Aorta (tissue), 5 donors: ENCODE data around the gene TUBGCP6. TPM values are rescaled to one million over a fixed set of nuclear protein-coding genes. Genes with fewer than 3 reads are reported as not detected.
A peak's percentile ranks its signal among the peaks of the same experiment; 100 is the strongest.

ENCODE experiments used
- ATAC-seq: fragments of 200-7000 bp; cut with Tn5 transposase; one replicate; pipeline ENCODE4 v1.9.1; 2022; ENCODE audit warnings: moderate library complexity; ENCODE audit not compliant: low FRiP score
- DNase-seq, 2 donors: peaks; one replicate each; pipeline ENCODE4 v3.0.0-alpha.2; 2020
- H3K27ac ChIP-seq, 2 donors: one replicate each; pipeline ENCODE4 v1.5.1; 2013; ENCODE audit warnings: low read length in 2 of 2, mild to moderate bottlenecking in 2 of 2, moderate library complexity in 2 of 2, control low read depth in 1 of 2, inconsistent platforms in 1 of 2, low read depth in 1 of 2
- H3K27me3 ChIP-seq, 2 donors: one replicate each; pipeline ENCODE4 v1.6.1; 2013; ENCODE audit warnings: control low read depth in 1 of 2, low read length in 1 of 2, mild to moderate bottlenecking in 1 of 2, moderate library complexity in 1 of 2; ENCODE audit not compliant: insufficient read depth in 2 of 2, control insufficient read depth in 1 of 2
- H3K36me3 ChIP-seq, 2 donors: one replicate each; pipeline ENCODE4 v1.6.1; 2013; ENCODE audit warnings: control low read depth in 1 of 2, low read length in 1 of 2, mild to moderate bottlenecking in 1 of 2; ENCODE audit not compliant: insufficient read depth in 2 of 2, control insufficient read depth in 1 of 2
- H3K4me1 ChIP-seq, 2 donors: one replicate each; pipeline ENCODE4 v1.6.1; 2013; ENCODE audit warnings: low read length in 2 of 2, control low read depth in 1 of 2, mild to moderate bottlenecking in 1 of 2, moderate library complexity in 1 of 2; ENCODE audit not compliant: insufficient read depth in 2 of 2, control insufficient read depth in 1 of 2
- H3K4me3 ChIP-seq, 2 donors: one replicate each; pipeline ENCODE4 v1.5.1; 2013; ENCODE audit warnings: low read length in 2 of 2, control low read depth in 1 of 2, mild to moderate bottlenecking in 1 of 2
- H3K9me3 ChIP-seq: one replicate; pipeline ENCODE4 v1.6.1; 2013; ENCODE audit warnings: mild to moderate bottlenecking, low read length; ENCODE audit not compliant: control insufficient read depth
- WGBS, 2 donors: extraction: QIAGEN DNeasy Blood & Tissue Kit; methylation state at CpG; one replicate each; pipeline ENCODE4 v1.1.7; 2013; 5-methylcytosine and 5-hydroxymethylcytosine counted together
- intact Hi-C, 2 donors: fragments of 100-400 bp; cut with DNase I; formaldehyde crosslinking; loops; one replicate each; pipeline versions ENCODE4 v1.14.2 to v1.15.0; 2022
- polyA plus RNA-seq, 2 donors: library from polyadenylated mRNA; stranded (reverse); fragments of 200-250 nt; gene quantifications; one replicate each; pipeline ENCODE4 v1.2.3, GENCODE V29; 2013
- total RNA-seq, 2 donors: library from RNA; stranded (reverse); fragmentation: NEBNext Ultra II Directional; extraction: Animal tissue kit (Norgen Biotek cat#: 25700); gene quantifications; one replicate each; pipeline ENCODE4 v1.2.1, GENCODE V29; 2021
- donor health status: healthy with polysubstance abuse.
- donor health status: Bipolar disorder and iron deficiency.
- donor health status: DM: no; HTN: no; CAD: no.
- donor health status: DM: no; HTN: no; CAD: no.
- donor health status: DM: yes; HTN: yes; CAD: no.

The TUBGCP6 gene
- total and polyA plus RNA-seq, 4 donors = 7.0 to 134 (median 39.3) TPM

DNA sequence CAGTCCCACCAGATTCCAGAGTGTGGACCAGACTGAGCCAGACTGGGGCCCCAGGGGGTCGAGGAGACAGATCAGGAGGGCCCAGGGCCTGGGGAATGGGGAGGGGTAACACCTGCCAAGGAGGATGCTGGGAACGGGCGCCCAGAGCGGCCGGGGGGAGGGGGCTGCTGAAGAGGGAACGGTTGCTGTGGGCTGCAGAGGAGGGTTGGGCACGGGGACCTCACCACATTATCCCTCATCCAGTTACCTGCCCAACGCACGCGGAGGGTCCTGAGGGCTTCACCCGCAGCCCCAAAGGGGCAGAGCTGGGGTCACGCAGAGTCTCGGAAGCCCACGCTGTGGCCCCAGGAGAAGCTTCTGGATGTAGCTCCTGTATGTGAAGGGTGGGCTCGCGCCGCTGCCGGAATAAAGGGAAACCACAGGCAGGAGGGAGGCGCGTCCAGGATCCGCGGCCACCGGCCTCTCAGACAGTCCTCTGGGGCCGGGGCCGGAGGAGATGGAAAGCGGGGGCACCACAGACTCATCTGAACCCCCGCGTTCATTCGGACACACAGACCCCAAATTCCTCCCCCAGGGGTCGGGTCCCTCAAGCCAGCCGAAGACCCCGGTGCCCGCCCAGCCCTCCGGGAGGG is 44.9 kb downstream of the TUBGCP6 start:
- no peak overlapping the region for H3K27ac ChIP-seq
- peak overlapping the region; percentile 68 to 72 for H3K4me3 ChIP-seq
- H3K9me3 ChIP-seq = no peaks in the 10 kb centered on the region
- peaks cover 0 to 2% of the 10 kb centered on the region in 2 donors for H3K36me3 ChIP-seq
- intact Hi-C loops = loop anchor here in 1 of 2 donors (10.0 kb wide), 2 partner anchors 235 to 275 kb away; partner anchors contain the start of gene PIM3
- H3K4me1 ChIP-seq = no peaks in the 10 kb centered on the region
- no peaks in the 10 kb centered on the region for H3K27me3 ChIP-seq
- ATAC-seq (peak; percentile 20), DNase-seq (no peak)
- WGBS, 2 donors = 5 to 8% methylated on average over 33 to 34 of the region's 34 CpGs

DNA sequence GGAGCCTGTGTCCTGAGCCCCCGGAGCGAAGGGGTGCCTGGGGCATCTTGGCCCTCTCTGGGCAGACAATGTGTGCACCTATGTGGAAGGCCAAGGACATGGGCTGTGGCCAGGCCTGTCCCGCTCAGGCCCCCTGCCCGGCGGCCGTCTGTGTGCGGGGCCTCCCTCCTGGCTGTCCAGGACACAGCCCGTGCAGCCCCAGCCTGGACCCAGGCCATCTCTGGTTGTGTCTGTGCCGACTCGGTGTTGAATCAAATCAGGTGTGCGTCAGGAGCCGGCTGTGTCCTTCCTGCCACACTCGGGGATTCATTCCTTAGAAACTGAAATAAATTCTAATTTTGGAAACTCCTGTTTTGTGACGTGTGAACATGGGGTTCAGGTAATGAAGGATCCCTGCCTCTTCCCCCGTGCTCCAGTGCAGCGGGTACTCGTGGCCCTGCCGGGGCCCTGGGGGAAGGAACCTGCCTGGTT is 45.5 kb downstream of the TUBGCP6 start:
- peaks cover 0 to 2% of the 10 kb centered on the region in 2 donors for H3K36me3 ChIP-seq
- H3K27me3 ChIP-seq = no peaks in the 10 kb centered on the region
- intact Hi-C loops = no loop called here
- no peak for DNase-seq
- WGBS, 2 donors = 80 to 81% methylated on average over 18 of the region's 18 CpGs
- no peaks in the 10 kb centered on the region for H3K4me1 ChIP-seq
- no peaks in the 10 kb centered on the region for H3K9me3 ChIP-seq
- H3K27ac ChIP-seq = no peak overlapping the region
- ATAC-seq = no peak
- H3K4me3 ChIP-seq = no peak overlapping the region

DNA sequence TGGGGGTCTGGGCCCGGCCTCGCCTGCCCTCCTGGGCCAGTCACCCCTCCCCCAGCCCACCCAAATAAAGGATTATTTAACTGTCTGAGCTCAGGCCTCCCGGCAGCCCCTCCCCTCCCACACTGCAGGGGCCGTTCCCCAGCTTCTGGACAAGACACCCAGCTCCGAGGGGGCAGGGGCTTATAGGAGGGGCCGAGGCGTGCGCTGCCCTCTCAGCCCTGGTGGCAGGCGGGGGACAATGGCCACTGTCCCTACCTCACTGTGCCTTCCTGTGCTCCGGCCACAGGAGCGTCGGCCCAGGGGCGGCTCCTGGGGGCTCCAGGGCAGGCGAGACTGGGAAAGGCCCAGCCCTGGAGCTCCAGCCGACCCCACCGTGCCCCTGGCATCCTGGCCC is 46.2 kb downstream of the TUBGCP6 start:
- Histone ChIP-seq H3K27ac (no peak overlapping the region), H3K27me3 (no peaks in the 10 kb centered on the region), H3K4me1 (no peaks in the 10 kb centered on the region), H3K9me3 (no peaks in the 10 kb centered on the region), H3K36me3 (peaks cover 0 to 2% of the 10 kb centered on the region in 2 donors), H3K4me3 (no peak overlapping the region)
- WGBS, 2 donors = 89 to 90% methylated on average over 16 of the region's 16 CpGs
- DNase-seq = no peak
- intact Hi-C loops = no loop called here
- ATAC-seq = no peak

DNA sequence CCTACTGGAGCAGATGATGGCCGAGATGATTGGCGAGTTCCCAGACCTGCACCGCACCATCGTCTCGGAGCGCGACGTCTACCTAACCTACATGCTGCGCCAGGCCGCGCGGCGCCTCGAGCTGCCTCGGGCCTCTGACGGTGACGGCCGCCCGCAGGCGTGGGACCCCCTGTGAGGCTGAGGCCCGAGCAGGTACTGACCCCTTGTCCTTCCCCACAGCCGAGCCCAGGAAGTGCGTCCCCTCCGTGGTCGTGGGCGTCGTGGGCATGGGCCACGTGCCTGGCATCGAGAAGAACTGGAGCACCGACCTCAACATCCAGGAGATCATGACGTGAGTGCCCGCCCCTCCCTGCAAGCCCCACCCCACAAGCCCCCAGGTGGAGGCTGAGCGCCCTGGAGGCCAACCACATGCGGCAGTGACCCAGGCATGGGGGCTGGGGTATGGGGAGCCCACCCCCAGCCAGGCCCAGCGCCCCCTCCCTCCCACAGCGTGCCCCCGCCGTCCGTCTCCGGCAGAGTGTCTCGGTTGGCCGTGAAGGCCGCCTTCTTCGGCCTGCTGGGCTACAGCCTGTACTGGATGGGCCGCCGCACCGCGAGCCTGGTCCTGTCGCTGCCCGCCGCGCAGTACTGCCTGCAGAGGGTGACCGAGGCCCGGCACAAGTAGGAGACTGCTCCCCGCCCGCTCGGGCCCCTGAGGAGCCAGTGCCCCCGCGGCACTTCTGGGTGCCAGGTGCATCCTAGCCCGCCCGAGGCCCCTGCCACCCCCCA is 46.8 kb downstream of the TUBGCP6 start:
- no peaks in the 10 kb centered on the region for H3K4me1 ChIP-seq
- H3K27ac ChIP-seq = no peak overlapping the region
- peaks cover 0 to 2% of the 10 kb centered on the region in 2 donors for H3K36me3 ChIP-seq
- H3K9me3 ChIP-seq = no peaks in the 10 kb centered on the region
- intact Hi-C loops = no loop called here
- WGBS, 2 donors = 94 to 95% methylated on average over 58 to 61 of the region's 61 CpGs
- H3K4me3 ChIP-seq = no peak overlapping the region
- no peak for DNase-seq
- no peaks in the 10 kb centered on the region for H3K27me3 ChIP-seq
- ATAC-seq = no peak

DNA sequence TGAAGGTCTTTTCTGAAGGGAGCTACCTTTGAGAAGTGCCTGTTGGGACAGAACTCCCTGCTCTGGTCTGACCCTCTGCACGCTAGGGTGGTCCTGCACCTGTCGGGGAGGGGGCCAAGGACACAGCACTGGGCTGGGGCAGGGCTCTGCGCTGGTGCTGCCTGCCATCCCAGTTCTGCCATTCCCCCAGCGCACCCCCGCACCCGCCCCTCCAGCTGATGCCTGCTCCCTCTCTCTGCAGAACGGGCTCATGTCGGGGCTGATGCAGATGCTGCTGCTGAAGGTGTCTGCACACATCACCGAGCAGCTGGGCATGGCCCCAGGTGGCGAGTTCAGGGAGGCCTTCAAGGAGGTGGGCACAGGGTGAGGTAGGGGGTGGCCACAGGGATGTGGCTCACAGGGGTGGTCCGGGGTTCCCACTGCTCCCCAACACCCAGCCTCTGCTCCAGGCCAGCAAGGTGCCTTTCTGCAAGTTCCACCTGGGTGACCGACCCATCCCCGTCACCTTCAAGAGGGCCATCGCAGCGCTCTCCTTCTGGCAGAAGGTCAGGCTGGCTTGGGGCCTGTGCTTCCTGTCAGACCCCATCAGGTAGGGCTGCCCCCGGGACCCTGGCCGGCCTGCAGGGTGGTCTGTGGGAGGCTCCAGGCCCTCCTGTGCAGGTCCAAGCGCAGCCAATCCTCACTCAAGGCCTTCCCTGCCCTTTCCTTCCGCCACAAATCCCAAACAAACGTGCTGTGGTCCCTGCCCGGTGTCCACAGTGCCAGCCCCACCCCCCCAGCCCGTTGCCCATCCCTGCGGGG is 47.6 kb downstream of the TUBGCP6 start:
- DNase-seq (no peak), ATAC-seq (no peak)
- no peaks in the 10 kb centered on the region for H3K9me3 ChIP-seq
- intact Hi-C loops = no loop called here
- no peaks in the 10 kb centered on the region for H3K4me1 ChIP-seq
- no peaks in the 10 kb centered on the region for H3K27me3 ChIP-seq
- WGBS, 2 donors = 85 to 89% methylated on average over 23 of the region's 23 CpGs
- H3K36me3 ChIP-seq = peaks cover 0 to 2% of the 10 kb centered on the region in 2 donors
- H3K4me3 ChIP-seq = no peak overlapping the region
- H3K27ac ChIP-seq = no peak overlapping the region

DNA sequence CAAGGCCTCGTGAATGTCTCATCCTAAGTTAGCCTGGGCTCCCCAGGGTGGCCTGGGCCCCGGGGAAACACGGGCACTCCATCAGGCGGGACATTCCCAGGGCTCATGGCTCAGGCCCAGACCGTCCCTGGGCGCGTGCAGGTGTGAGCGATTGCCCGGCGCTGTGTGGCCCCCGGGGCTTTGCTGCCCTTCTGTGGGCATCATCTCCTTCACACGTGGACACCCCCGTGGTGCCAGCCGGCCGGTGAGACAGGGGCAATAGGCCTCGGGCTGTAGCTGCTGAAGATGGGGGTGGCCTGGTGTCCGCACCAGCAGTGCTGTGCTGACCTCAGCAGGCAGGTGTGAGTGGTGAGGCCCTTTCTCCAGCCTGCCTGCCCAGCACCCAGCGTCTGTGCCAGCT is 48.6 kb downstream of the TUBGCP6 start:
- Histone ChIP-seq H3K27me3 (no peaks in the 10 kb centered on the region), H3K4me1 (no peaks in the 10 kb centered on the region), H3K4me3 (no peak overlapping the region), H3K36me3 (peaks cover 0 to 2% of the 10 kb centered on the region in 2 donors), H3K27ac (no peak overlapping the region), H3K9me3 (no peaks in the 10 kb centered on the region)
- 86 to 87% methylated on average over 18 of the region's 18 CpGs for WGBS, 2 donors
- intact Hi-C loops = no loop called here
- no peak for ATAC-seq
- DNase-seq = no peak

DNA sequence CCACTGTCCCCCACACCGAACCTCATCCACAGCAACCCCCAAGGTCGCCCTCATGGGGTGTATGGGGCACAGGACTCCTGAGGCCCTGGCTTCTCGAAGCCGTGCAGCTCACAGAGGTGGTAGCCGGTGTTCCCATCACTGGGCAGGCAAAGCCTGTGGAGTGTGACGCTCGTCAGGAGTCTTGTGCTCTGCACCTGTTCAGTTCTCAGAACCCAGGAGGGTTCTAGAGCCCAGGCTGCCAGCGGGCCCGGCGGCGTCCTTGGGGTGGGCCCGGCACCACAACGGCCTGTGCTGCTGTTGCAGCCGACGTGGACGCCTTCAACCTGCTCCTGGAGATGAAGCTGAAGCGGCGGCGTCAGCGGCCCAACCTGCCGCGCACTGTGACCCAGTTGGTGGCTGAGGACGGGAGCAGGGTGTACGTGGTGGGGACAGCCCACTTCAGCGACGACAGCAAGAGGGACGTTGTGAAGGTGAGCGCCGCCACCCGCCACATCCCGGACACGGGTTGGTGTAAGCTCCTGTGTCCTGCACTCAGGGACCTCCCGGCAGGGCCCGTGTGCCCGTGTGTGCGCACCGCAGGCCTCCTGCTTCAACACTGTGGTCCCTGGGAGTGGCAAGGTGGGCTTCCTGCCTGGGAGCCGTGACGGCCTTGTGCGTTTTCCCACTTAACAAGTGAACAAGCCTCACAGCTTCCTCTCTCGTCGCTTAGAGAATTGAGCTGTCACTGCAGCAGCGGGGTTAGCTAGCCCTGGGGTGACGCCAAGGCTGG is 50.6 kb downstream of the TUBGCP6 start:
- intact Hi-C loops = loop anchor here in 1 of 2 donors (5.0 kb wide), 1 partner anchor 48 kb away; no protein-coding TSS in a partner anchor
- 92 to 94% methylated on average over 44 of the region's 44 CpGs for WGBS, 2 donors

DNA sequence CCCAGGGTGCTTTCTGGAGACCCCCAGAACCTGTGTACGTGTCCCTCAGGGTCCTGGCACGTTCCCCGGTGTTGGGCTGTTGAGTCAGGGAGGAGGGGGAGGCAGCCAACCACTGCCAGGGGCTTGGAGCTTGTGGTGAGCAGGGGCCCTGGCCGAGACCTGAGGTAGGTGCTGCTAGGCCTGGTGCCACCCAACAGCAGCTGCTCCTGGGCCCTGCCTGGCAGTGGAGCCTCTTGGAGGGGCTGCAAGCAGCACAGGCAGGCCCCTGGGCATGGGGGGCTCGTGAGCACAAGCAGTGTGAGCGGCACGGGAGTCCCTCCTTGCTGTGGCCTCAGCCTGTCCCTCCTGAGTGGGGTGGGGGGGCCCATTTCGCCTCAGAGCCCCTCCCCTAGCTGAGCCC is 51.2 kb downstream of the TUBGCP6 start:
- Histone ChIP-seq H3K27me3 (no peaks in the 10 kb centered on the region), H3K4me3 (no peak overlapping the region), H3K9me3 (no peaks in the 10 kb centered on the region), H3K27ac (no peak overlapping the region), H3K36me3 (peaks cover 0 to 2% of the 10 kb centered on the region in 2 donors), H3K4me1 (no peaks in the 10 kb centered on the region)
- WGBS, 2 donors = 83 to 84% methylated on average over 8 of the region's 8 CpGs
- intact Hi-C loops = loop anchor here in 1 of 2 donors (5.0 kb wide), 1 partner anchor 49 kb away; no protein-coding TSS in a partner anchor
- DNase-seq = no peak
- ATAC-seq = no peak

More for the DNA sequence above, 50.6 kb downstream of the TUBGCP6 start:
- Histone ChIP-seq H3K27ac (no peak overlapping the region), H3K4me3 (no peak overlapping the region), H3K27me3 (no peaks in the 10 kb centered on the region), H3K9me3 (no peaks in the 10 kb centered on the region), H3K4me1 (no peaks in the 10 kb centered on the region), H3K36me3 (peaks cover 0 to 2% of the 10 kb centered on the region in 2 donors)
- DNase-seq (no peak), ATAC-seq (no peak)
